ENCODE data around the gene SESN1.

Gene SESN1

GRCh38 chr6:109058620-109059019, 36.0 kb downstream of the SESN1 start:
- no peak for DNase-seq

DNA sequence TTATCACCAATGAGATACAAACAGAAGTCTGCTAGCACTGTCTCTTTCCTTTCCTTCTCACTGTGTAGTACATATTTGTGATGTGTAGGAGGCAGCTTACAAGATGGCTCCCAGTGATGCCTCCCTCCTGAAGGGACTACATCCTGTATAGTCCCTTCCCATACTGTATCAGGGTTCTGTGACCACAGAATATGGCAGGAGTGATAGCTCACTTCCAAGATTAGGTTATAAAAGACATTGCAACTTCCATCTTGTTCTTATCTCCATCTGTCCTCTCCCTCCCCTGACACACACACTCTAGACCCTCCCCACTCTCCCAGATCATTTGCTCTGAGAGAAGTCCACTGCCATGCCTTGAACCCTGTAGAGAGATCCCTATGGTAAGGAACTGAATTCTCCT, 38.0 kb downstream of the SESN1 start:
- DNase-seq: no peak

GRCh38 chr6:109055771-109056235, 38.8 kb downstream of the SESN1 start:
- DNase-seq: no peak

DNA sequence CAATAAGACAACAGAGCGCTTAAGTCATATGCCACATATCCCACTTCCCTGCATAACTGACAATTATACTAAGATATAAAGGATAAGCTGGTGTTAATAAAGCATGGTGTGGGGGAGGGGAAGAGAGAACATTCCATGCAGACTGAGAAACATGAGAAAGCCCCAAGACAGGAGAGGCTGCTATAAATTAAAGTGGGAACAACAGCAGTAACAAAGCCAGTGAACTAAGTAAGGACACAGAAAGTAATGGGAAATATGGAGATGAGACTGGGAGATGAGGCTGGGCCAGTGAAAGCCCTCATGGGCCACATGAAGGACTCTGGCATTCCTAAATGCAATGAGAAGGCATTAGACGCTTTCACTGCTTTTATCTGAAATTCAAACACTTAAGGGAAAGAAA, 41.3 kb downstream of the SESN1 start:
- no peak for DNase-seq

- no peak for DNase-seq
These were observed 41.8 kb downstream of the SESN1 start for GRCh38 chr6:109052852-109053251.

DNA sequence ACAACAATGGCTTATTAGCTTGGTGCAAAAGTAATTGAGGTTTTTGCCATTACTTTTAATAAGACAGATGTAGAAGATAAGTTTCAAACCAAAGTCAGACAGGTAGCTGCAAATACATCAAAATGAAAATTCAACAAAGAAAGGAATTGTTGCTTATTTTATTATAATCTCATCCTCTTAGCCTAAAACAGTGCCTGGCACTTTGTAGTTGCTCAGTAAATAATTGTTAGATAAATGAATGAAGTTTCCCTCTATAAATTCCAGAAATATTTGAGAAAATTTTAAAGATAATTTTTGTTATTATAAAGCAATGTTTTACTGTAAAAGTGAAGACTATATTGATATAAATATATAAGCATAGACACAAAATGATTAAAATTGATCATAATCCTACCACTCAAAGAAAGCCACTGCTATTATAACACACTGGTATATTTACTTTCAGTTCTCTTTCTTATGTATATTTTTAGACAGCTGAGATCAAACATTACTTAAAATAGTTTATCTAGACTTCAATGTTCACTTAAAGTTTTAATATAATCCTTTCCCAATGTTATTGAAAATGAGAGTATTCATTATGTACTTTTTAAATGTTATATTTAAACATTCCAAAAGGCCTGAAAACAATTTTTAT, 42.5 kb downstream of the SESN1 start:
- DNase-seq: no peak

DNA sequence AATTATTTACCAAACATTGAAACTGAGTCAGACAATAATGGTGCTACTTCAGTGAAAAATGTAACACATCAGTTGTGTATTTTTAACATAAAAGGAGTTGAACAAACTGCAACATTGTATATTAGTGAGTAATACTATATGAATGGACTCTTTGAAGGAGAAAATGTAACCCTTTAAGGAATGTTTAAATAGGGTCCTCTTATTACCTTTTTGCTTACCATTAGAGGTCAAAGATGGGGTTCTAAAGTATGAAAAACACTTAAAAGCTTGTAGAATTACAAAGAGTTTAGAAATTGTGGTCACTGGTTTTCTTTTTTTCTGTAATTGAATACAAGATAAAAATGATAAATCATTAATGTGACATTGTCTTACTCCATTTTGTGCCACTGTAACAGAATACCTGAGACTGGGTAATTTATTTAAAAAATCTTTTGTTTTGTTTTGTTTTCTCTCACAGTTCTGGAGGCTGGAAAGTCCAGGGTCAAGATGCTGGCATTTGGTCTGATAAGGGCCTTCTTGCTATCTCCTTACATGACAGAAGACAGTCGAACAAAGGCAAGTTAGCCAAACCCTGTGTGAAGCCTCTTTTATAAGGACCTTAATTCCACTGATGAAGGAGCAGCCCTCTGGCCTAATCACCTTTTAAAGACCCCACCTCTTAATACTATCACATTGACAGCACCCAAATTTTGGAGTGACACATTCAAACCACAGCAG, 43.2 kb downstream of the SESN1 start:
- no peak for DNase-seq

GRCh38 chr6:109050447-109051102, 44.1 kb downstream of the SESN1 start:
- no peak for DNase-seq

DNA sequence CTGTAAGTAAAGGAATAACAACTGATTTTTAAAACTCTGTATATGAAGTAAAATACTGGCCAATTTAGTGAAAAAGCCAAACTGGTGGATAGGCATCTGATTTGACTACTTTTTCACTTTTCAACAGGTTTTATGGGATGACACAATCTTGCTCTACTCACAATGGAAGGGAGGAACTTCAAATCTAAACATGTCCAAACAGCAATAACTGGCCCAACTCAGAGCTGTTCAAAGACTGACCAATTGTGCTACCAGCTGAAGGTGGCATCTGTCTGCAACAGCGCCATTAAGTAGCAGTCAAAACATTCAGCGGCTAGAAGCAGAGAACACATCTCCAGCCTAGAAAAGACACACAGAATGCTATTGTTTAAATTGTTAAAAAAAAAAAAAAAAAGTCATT, 44.6 kb downstream of the SESN1 start:
- peak; percentile 4 for DNase-seq

DNA sequence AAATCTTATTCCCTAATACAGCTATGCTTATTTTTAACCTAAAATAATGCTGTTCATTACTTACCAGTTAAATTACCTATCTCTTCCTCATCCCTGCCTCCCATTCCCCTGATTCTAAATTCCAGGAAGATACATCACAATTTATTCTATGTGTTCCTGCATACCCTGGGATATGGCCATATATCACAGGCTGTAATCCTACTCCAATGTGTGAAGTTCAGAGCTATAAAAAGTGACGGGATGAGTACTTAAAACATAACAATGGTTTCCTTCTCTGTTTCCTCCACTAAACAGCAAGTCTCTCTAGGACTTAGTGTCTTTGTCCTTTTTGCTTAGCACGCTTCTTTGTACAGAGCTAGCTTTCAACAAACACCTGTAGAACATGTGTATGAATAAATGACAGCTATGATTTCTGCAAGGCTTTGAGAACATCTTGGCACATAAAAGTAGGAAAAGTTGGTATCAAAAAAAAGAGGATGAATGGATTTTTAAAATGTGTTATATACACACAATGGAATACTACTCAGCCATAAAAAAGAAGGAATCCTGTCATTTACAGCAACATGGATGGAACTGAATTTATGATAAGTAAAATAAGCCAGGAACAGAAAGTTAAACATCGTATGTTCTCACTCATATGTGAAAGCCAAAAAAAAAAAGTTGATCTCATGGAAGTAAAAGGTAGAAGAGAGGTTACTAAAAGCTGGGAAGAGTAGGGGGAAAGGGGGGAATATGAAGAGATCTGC, 45.8 kb downstream of the SESN1 start:
- DNase-seq: no peak

DNA sequence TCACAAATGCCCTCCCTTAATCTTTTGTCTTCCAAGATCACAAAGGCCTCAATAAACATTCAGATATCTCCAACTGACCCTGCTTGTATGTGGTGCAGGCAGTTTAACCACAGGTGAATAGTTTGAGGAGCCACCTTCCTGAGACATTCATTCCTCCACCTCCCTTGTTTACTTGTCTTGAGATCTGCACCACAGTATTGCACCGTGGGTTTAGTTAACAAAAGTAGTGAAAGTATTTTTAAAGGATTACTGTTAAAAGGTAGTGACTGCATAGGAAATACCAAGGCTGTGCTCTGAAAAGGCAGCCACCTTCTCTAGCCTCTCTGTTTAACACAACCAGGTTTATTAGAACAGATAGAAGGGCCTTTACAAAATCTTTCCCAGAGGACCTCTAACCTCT, 46.5 kb downstream of the SESN1 start:
- no peak for DNase-seq

DNA sequence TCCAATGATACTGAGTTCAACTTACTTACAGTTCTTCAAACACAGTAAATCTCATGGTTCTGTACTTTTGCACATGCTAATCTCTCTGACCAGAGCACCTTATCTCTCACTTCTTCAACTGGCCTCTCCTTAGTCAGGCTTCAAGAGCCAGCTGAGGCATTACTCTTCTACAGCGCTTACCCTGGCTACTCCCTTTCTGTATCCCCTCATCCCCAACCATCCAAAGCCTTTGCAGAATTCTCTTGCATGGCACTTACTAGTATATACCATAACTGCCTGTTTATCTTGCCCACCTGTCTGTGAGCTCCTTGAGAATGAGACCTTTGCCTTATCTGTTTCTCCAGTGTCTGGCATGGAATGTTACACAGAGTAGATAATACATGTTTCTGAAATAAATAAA, 49.2 kb downstream of the SESN1 start:
- DNase-seq: no peak

- DNase-seq: peak; percentile 37
These were observed 54.9 kb downstream of the SESN1 start for GRCh38 chr6:109039795-109040194.

DNA sequence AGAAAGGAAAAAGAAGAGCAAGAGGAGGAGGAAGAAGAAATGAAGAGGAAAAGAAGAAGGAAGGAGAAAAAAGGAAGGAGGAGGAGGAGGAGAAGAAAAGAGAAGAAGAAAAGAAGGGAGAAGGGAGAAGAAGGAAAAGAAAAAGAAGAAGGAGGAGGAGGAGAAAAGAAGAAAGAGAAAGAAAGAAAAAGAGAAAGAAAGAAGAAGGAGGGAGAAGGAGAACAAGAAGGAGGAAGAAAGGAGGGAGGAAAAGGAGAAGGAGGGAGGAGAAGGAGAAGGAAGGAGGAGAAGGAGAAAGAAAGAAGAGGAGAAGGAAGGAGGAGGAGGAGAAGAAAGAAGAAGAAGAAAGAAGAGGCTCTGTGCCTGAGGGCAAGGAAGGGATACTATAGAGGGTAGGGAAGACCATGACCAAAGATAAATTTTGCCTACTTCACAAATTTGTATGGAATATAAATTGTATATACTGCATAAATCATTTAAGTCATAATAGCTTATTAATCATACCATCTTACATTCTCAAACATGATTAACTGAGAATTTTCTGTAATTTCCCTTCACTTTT, 55.7 kb downstream of the SESN1 start:
- DNase-seq: no peak

GRCh38 chr6:109036574-109037294, 57.9 kb downstream of the SESN1 start:
- DNase-seq: no peak

DNA sequence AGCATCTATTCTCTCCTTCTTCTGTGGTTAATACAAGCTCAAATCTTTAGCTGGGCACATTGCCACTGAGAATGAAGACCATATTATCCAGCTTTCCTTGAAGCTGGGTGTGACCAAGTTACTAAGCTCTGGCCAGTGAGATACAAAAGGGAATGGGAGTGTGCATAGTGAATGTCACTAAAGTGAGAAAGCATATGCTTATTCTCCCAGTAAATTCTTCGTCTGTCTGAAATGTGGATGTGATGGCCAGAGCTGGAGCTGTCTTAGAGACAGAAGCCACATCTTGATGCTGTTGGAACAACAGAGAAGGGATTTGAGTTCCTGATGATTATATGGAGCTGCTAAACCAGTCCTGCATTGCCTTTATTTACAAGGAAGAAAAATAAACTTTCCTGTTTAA, 60.1 kb downstream of the SESN1 start:
- DNase-seq: no peak

DNA sequence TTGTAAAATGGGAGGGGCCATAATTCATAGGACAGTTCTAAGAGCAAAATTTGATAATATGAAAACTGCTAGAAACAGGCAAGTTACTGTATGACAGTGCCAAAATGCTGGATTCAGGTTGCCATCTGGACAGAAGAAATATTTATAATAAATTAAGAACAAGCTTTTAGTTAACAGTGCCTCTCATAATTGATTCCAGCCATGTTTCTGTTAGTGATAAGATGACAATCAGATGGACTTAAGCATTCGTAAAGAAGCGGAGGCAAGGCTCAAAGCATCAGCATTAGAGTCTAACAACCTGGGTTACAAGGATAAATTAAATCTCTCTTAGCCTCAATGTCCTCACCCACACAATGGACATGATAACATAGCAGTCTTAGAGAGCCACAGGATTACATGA, 61.0 kb downstream of the SESN1 start:
- DNase-seq: no peak

DNA sequence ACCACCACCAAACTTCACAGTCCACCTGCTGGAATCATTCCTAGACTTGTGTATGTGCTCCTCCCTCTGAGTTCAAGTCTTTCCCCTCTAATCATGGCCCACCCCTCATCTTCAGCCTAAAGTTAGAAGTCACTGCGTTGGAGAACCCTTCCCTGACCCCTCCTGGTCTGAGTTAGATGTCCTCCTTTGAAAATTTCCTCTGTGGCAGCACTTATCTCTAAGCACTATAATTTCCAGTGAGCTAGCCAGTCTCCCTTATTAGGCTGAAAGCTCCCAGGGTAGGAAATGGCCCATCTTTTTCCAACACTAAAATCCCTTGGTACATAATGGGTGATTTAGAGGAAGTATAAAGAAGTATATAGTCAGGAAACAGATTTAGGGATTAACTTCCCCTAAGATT, 63.2 kb downstream of the SESN1 start:
- no peak for DNase-seq

- DNase-seq: no peak
These were observed 65.3 kb downstream of the SESN1 start for GRCh38 chr6:109029313-109029712.

DNA sequence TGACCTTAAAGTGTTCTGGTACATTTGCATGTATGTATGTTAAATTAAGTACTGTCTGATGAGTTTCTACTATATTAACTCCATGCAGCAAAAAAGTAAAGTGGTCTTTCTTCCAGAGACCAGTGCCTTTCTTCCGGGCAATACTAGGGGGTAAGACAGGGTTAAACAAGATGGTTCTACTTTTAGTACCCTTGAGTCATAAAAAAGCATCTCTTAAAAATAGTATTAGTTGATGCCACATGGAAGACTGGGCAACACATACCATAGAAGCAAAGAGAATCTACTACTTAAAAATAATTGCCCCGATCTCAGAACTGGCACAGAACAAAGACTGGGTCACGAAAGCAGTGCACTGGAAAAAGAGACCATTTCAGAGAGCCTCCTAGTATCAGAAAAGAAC, 66.2 kb downstream of the SESN1 start:
- DNase-seq: no peak

DNA sequence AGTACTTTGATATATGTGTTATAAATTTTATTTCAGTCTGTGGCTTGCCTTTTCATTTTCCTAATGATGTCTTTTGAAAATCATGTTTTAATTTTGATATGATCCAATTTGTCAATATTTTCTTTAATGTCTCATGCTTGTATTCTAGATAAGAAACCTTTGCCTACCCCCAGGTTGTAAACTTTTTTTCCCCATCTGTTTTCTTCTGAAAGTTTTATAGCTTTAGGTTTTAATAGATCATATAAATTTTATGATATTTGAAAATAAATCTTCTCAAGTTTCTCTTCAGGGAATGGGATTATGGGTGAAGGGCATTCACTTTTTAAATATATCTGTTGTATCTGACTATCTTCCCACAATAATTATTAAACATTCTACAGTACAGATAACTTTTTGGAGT, 66.7 kb downstream of the SESN1 start:
- no peak for DNase-seq

DNA sequence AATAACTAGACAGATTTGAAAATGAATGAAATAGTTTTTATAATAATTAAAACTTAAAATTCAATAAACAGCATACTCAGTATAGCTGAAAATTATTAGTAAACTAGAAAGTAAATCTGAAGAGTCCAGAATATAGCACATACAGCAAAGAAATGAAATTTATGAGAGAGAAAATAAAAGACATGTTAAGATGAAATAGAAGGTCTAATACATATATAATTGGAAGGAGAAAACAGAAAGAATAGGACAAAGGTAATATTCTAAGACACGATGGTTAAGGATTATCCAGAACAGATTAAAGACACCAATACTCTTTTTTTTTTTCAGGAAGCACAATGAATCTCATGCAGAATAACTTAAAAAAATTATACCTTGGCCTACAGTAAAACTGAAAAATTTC, 69.0 kb downstream of the SESN1 start:
- DNase-seq: no peak

DNA sequence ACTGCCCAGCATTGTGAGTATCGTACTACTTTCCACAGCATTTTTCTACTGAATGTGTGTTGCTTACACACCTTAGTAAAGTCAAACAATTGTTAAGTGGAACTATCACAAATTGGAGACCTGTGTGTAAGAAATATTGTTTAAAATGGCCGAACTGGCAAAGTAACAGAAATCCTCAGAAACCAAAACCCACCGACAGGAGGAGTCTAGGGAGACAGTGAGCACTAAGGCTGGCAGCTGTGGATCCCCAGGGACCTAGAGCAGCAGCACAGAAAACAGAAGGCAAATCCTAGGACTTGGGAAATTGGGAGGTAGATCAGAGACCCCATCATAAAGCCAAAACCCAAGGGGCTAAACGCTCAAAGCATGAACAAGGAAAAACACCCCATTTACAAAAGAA, 69.9 kb downstream of the SESN1 start:
- DNase-seq: no peak

Data from inflammatory macrophage treated with lipopolysaccharide for 4 hours (primary cell).